Body of pancreas (tissue), 4 donors: Measurements from ENCODE around the gene SH3PXD2B. TPM values are rescaled to one million over a fixed set of nuclear protein-coding genes. Genes with fewer than 3 reads are reported as not detected.

Experiments
- ATAC-seq: fragments of 150-250 bp; one replicate; pipeline ENCODE4 v1.9.1; 2016
- DNase-seq, 4 donors: peaks; one replicate each; pipeline ENCODE4 v3.0.0-alpha.2; 2019
- H3K27ac ChIP-seq, 4 donors: fragments of 200-600 bp; sonication (generic); 1 replicate in 3 of 4; 2 replicates in 1 of 4; pipeline versions ENCODE4 v1.5.1 to v1.6.1; 2016 to 2019; ENCODE audit warnings: mild to moderate bottlenecking in 1 of 4, mixed read lengths in 1 of 4, moderate library complexity in 1 of 4
- H3K27me3 ChIP-seq, 2 donors: fragments of 200-600 bp; sonication (generic); one replicate each; pipeline ENCODE4 v1.6.0; 2016; ENCODE audit warnings: mild to moderate bottlenecking in 1 of 2
- H3K36me3 ChIP-seq, 2 donors: fragments of 200-600 bp; sonication (generic); replicated peaks in 1 of 2; 2 replicates each; pipeline ENCODE4 v1.5.1; 2016; ENCODE audit warnings: low read depth in 2 of 2; ENCODE audit not compliant: insufficient read depth in 1 of 2
- H3K4me1 ChIP-seq: fragments of 200-600 bp; sonication (generic); one replicate; pipeline ENCODE4 v1.6.0; 2016
- H3K4me3 ChIP-seq, 2 donors: fragments of 200-600 bp; sonication (generic); 1 replicate in 1 of 2; 2 replicates in 1 of 2; pipeline ENCODE4 v1.5.1; 2016 to 2019
- H3K9me3 ChIP-seq, 3 donors: fragments of 200-600 bp; sonication (generic); 1 replicate in 2 of 3; 2 replicates in 1 of 3; pipeline ENCODE4 v1.5.1; 2016
- CTCF ChIP-seq, 7 experiments: fragments of 450-650 bp in 4 of 7; fragments of 200-600 bp in 3 of 7; sonication (generic) in 3 of 7; IDR thresholded peaks; one replicate each; pipeline ENCODE4 v1.5.1; 2016 to 2019; ENCODE audit warnings: antibody characterized with exemption in 7 of 7
- POLR2A ChIP-seq, 3 donors: fragments of 450-650 bp; IDR thresholded peaks; one replicate each; pipeline ENCODE4 v1.6.1; 2016; ENCODE audit warnings: antibody characterized with exemption in 3 of 3, mild to moderate bottlenecking in 2 of 3
- WGBS, 2 donors: methylation state at CpG; one replicate each; pipeline ENCODE4 v1.1.5; 2017; 5-methylcytosine and 5-hydroxymethylcytosine counted together
- intact Hi-C: fragments of 100-400 bp; cut with DNase I; formaldehyde crosslinking; loops from one replicate; pipeline ENCODE4 v1.15.1; 2023
- total RNA-seq, 2 donors: library from RNA; depleted of rRNA; stranded (reverse); fragments of >200 nt; gene quantifications; one replicate each; pipeline ENCODE4 v1.1.0, GENCODE V29; 2016

SH3PXD2B gene
- total RNA-seq, 2 donors from 2014 or later, result 9.9 to 16.9 TPM

DNA sequence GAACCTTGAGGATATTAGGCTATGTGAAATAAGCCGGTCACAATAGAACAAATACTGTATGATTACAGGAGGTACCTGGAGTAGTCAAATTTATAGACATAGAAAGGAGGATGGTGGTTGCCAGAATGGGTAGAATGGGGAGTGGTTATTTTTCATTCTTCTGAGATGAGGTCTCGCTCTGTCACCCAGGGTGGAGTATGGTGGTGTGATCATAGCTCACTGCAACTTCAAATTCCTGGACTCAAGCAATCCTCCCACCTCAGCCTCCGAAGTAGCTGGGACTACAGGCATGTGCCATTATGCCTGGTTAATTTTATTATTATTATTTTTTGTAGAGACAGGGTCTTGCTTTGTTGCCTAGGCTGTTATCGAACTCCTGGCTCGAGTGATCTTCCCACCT is 27.1 kb downstream of the SH3PXD2B start:
- H3K27me3 ChIP-seq, result no peaks in the 10 kb centered on the region
- H3K4me3 ChIP-seq, result no peak overlapping the region
- no peaks in the 10 kb centered on the region for H3K9me3 ChIP-seq
- 93 to 98% methylated on average over 5 of the region's 5 CpGs for WGBS, 2 donors
- no peak for ATAC-seq
- no peak for TF ChIP-seq CTCF (IDR thresholded peaks at IDR 0.05)
- TF ChIP-seq POLR2A (IDR thresholded peaks at IDR 0.05), result no peak
- H3K4me1 ChIP-seq, result peaks cover 16% of the 10 kb centered on the region
- intact Hi-C loops, result no loop called here
- peak overlapping the region in 2 of 4 donors; percentile 8 to 19 for H3K27ac ChIP-seq
- H3K36me3 ChIP-seq, result no peaks in the 10 kb centered on the region
- no peak for DNase-seq

DNA sequence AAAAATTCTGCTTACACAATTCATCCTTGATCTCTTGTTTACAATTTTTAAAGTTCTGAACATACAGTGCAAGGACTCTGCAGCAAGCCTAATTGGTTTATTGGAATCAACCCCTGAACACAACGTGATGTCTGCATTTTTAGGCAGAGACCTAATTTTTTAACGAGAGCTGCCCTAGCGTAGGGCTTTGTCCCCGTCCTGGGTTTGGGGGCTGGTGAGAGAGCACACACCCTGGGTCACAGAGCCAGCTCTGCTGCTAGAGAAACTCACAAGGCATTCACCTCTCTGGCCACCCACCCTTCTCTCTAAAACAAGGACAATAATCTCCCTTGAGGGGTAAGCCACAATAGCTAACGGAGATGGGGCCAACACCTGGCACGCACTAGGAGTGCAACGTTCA is 28.2 kb downstream of the SH3PXD2B start:
- H3K4me1 ChIP-seq, result peaks cover 17% of the 10 kb centered on the region
- no peaks in the 10 kb centered on the region for H3K36me3 ChIP-seq
- H3K9me3 ChIP-seq, result no peaks in the 10 kb centered on the region
- no peaks in the 10 kb centered on the region for H3K27me3 ChIP-seq
- peak overlapping the region in 2 of 4 donors; percentile 23 to 28 for H3K27ac ChIP-seq
- H3K4me3 ChIP-seq, result no peak overlapping the region
- DNase-seq (no peak), ATAC-seq (peak; percentile 12)
- intact Hi-C loops, result no loop called here
- 80 to 85% methylated on average over 7 of the region's 7 CpGs for WGBS, 2 donors
- TF ChIP-seq POLR2A (IDR thresholded peaks at IDR 0.05) (no peak), CTCF (IDR thresholded peaks at IDR 0.05) (no peak)

DNA sequence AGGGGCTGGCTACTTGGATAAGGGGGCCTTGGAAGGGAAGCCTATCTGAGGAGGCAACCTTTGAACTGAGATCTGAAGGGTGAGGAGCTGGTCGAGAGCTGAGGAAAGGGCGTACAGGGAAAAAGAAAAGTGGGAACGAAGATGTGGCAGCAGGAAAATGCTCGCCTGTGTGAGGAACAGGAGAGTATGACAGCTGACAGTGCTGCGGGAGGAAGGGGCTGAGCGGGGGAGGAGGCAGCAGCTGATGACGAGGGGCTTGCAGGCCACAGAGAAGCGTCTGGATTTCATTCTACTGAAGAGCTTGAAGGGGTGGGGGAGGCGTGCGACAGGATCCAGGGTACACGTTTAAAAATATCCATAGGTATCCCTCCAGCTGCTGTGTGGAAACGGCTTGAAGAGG is 28.9 kb downstream of the SH3PXD2B start:
- Histone ChIP-seq H3K9me3 (no peaks in the 10 kb centered on the region), H3K4me1 (peaks cover 22% of the 10 kb centered on the region), H3K36me3 (no peaks in the 10 kb centered on the region), H3K27ac (peak overlapping the region in 1 of 4 donors; percentile 0), H3K4me3 (no peak overlapping the region), H3K27me3 (no peaks in the 10 kb centered on the region)
- no peak for DNase-seq
- no peak for ATAC-seq
- intact Hi-C loops, result no loop called here
- WGBS, 2 donors, result 80 to 91% methylated on average over 12 of the region's 12 CpGs
- TF ChIP-seq POLR2A (IDR thresholded peaks at IDR 0.05) (no peak), CTCF (IDR thresholded peaks at IDR 0.05) (no peak)

DNA sequence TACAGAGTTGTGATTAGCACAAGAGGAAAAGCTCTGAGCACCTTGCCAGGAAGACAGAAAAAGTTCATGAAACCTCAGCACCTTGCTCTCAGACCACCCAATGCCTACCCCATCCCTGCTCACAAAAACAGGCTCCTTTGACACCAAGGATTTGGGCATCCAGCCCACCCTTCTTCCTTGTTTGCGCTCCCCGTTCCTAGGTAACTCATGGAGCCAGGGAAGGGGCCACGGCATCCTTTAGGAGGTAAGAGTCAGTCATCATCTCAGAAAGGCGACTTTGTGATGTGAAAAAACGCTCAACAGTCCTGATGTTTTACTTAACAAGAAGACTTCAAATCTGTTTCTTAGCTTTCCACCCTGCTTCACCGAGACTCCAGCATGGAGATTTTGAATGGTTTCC is 29.5 kb downstream of the SH3PXD2B start:
- intact Hi-C loops, result no loop called here
- Histone ChIP-seq H3K9me3 (no peaks in the 10 kb centered on the region), H3K4me3 (no peak overlapping the region), H3K27me3 (no peaks in the 10 kb centered on the region), H3K36me3 (no peaks in the 10 kb centered on the region), H3K27ac (no peak overlapping the region), H3K4me1 (peaks cover 25% of the 10 kb centered on the region)
- DNase-seq, result no peak
- WGBS, 2 donors, result 82 to 83% methylated on average over 6 of the region's 6 CpGs
- no peak for TF ChIP-seq CTCF (IDR thresholded peaks at IDR 0.05)
- TF ChIP-seq POLR2A (IDR thresholded peaks at IDR 0.05), result no peak
- no peak for ATAC-seq

DNA sequence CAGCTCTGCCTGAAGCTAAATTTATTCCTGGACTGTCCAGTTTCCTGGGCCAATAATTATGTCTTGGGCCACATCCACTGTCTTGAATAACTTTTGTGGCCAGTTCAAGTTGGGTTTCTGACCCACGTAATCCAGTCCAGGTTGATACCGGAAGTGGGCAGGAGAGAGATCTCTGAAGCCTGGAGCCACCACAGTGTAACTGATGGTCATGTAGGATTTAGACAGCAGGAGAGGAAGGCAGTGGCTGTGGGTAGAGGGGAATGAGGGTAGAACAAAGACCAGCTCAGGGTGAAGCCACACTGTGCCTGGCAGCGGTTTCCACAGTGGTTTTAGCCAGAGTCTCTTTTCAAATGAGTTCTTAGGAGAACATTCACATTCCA is 30.2 kb downstream of the SH3PXD2B start:
- Histone ChIP-seq H3K36me3 (no peaks in the 10 kb centered on the region), H3K9me3 (no peaks in the 10 kb centered on the region), H3K4me3 (no peak overlapping the region), H3K27ac (no peak overlapping the region), H3K27me3 (no peaks in the 10 kb centered on the region), H3K4me1 (peaks cover 32% of the 10 kb centered on the region)
- no peak for ATAC-seq
- TF ChIP-seq CTCF (IDR thresholded peaks at IDR 0.05), result no peak
- 95 to 96% methylated on average over 3 of the region's 3 CpGs for WGBS, 2 donors
- DNase-seq, result no peak
- intact Hi-C loops, result no loop called here
